Activated CD4-positive, alpha-beta T cell treated with anti-CD3 and anti-CD28 coated beads for 4 hours (primary cell): Measurements from ENCODE around the gene CSH2.
A peak's percentile ranks its signal among the peaks of the same experiment; 100 is the strongest.

ENCODE experiments used
- DNase-seq, 2 donors: peaks; one replicate each; pipeline ENCODE4 v3.0.0-alpha.2; 2020

The CSH2 gene

DNA sequence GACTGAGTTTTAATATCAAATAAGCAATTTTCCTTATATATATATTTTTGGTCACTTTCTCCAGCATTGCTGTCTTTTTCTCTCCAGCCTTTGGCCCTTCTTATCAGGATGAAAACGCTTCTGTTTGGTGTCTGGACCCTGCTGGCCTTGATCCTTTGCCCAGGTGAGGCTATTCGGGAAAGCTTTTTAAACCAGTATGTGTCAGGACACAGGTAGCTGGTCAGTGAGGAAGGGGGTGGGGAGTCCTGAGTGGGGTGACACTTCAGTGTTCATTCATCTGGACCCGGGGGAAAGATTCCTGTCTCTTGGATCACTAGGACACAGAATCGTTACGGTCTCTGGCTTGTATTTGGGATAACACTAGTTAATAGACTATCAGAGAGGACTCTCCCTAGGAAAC is 18.8 kb downstream of the CSH2 start:
- DNase-seq, result no peak

GRCh38 chr17:63853260-63853659 is 20.2 kb downstream of the CSH2 start:
- DNase-seq, result no peak

DNA sequence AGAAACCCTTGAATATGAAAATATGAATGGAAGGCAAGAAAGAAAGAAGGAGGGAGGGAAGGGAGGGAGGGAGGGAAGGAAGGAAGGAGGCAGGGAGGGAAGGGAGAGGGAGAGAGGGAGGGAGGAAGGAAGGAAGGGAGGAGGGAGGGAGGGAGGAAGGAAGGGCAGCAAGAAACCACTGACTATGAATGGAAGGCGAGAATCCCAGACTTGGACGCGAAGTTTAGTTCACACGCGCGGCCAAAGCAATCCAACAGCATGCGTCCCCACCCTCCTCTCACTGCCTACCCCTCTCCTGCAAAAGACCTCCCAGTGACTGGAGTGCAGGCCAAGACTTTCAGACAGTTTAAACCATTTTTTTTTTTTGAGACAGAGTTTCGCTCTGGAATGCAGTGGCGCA is 23.1 kb downstream of the CSH2 start:
- no peak for DNase-seq

GRCh38 chr17:63848834-63849689 is 24.4 kb downstream of the CSH2 start:
- DNase-seq, result peak; percentile 97 to 98

- no peak for DNase-seq
These were observed 25.8 kb downstream of the CSH2 start for GRCh38 chr17:63847525-63848249.

DNA sequence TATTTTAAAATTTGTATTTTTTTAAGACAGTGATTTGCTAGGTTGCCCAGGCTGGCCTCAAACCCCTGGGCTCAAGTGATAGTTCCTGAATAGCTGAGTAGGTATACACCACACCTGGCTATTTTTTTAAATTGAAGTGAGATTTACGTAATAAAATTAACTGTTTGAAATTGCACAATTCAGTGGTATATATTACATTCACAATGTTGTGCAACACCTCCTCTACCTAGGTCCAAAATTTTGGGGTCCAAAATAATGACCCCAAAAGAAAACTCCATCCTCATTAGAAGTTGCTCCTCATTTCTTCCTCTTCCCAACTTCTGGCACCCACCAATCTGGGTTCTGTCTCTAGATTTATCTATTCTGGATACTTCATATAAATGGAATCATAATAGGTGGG is 28.0 kb downstream of the CSH2 start:
- no peak for DNase-seq

DNA sequence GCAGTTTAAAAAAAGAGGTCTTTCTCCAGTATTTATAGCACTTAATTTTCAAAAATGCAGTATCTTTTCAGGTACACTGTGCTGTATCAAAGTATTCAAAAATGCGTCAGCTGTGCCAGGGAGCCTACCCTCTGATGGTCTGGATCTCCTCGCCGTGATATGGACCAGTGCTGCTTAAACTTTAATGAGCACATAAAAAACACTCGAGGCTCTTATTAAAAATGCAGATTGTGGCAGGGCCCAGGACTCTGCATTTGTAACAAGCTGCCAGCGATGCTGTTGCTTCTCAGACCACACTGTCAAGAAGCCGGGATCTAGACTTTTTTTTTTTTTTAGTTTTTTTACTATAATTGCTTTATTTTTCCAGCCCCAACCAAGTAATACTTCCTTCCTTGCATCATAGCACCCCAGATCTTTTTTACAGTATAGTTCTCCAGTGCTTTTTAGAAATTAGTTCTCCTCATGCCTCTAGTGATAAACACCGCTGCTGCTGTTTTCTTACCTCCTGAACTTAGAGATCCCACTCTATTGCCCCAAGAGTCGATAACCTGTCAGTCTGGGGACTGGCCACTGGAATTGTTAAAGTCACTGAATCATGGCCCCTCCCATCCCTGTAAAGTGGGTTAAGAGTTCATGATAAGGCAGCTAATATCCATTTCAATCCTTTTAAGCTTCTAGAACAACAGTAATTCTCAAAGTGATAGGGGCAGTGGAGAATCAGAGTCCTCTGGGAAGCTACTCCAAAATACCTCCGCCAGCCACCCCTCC is 29.4 kb downstream of the CSH2 start:
- no peak for DNase-seq

DNA sequence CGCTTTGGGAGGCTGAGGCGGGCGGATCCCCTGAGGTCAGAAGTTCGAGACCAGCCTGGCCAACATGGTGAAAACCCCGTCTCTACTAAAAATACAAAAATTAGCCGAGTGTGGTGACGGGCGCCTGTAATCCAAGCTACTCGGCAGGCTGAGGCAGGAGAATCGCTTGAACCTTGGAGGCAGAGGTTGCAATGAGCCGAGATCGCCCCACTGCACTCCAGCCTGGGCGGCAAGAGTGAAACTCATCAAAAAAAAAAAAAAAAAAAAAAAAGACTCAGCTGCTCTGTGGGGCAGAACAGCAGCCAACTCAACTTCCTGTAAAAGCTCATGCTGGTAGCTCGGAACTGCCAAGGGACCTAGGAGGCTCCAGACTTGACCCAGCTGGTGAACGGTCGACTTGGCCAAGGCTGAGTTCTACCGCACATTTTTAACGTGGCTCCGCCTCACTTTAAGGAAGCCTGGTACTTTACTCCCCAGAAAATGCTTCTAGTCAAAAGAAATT is 30.0 kb downstream of the CSH2 start:
- DNase-seq, result peak in 1 of 2 donors; percentile 31

DNA sequence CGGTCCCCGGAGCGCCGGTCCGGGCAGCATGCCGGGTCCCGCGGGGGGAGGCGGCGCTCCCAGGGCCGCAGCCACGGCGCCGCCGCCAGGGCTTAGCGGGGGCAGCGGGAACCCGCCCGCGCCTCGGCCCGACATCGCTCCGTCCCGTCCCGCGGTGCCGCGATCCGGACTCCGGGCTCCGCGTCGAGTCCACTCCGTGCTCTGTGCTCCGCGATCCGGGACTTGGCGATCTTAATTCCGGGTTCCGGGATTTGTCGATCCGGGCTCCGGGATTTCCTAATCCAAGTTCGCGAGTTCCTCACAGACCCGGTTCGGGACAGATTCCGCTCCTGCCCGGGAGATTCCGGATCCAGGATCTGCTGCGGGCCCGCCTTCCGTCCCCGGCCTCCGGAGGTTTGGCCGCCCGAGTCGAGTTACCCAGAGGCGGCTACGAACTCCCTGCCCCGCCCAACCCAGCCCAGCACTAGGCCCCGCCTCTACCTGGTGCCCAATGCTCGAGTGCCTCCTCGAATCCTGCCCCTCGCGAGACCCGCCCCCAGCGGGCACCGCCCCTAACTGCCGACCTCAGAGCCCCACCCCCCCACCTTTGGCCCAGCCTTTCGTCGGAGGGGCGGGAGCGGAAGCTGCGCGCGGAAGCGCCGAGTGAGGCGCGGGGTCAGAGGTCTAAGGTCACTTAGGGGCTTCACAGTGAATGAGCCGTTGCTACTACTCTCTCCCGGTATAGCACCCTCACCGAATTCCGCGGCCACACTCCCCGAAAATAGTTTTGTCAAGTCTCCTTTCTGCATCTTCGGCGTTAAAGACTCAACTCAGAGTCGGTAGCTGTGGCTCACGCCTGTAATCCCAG is 30.7 kb downstream of the CSH2 start, which contains the start of gene SMARCD2:
Gene SMARCD2, minus strand, starts transcription at position 146 of the 847 bp plus-strand sequence. Its CDS starts 11 bp downstream, at position 135.
- peak; percentile 99 for DNase-seq

- DNase-seq, result no peak
These were observed 31.3 kb downstream of the CSH2 start for GRCh38 chr17:63842173-63842539.

DNA sequence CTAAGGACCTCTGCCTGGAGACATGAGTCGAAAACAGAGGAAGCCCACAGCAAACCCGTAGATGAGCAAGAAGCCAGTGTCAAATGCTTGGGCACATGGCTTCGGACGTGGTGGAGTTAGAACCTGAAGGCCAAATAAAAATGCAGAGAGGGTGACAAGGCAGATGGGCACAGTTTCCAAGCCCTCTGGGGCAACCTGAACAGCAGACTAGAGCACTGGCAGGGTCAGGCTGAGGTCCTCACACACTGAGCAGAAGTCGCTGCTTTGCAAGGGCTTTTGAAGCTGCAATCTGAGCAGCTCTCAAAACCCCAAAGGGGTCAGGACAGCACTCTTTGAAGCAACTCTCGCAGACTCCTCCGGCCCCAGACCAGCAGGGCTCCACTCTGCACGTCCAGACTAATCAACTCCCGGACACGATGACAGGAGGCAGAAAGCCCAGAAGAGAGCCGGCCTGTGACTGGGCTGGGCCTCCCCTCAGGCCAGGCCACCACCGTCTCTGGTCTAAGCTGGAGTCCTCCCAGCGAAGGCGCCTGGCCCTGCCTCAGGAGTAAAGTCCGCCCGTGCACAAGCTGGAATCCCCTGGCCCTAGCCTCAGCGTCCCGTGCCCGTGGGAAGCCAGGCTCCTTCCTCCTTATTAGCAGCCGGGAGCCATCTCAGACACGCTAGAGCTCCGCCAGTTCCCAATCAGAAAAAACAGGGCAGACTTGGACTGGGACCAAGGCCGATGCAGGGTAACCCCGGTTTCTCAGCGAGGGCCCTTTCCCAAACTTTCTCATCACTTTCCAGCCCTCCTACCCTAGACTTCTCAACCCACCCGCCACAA is 31.9 kb downstream of the CSH2 start:
- no peak for DNase-seq

DNA sequence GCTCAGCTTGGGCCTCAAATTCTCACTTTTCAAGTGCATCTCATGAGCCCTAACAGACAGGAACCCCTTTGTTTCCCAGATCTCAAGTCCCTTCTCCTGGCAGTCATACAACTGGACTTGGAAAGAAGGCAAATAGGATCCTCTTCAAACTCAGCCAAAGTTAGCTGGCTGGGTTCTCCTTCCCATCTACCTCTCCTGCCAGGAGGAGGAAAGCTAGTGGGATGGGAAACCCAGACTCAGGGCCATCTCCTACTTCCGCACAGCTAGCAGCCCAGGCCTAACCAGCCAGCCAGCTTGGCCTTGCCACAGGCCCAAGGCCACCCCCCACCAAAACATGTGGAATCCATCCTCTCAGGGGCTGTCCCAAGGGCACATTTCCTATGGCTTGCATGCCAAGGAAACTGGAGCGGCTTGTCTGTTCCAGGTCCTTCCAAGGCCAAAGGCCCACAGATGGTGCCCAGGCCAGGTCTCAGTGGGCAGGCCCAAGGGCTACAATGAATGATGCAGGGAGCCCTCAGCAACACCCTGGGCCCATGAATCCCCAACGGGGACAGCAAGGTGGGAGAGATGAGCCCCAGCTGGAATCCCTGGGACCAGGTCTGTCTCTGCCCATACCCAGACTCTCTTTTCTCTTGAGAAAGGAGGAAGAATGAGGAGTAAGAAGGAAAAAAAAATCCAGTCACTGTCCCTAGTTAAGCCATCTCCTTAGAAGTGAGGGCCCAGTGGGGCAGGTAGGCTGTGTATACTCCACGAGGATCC is 32.7 kb downstream of the CSH2 start:
- DNase-seq, result no peak

DNA sequence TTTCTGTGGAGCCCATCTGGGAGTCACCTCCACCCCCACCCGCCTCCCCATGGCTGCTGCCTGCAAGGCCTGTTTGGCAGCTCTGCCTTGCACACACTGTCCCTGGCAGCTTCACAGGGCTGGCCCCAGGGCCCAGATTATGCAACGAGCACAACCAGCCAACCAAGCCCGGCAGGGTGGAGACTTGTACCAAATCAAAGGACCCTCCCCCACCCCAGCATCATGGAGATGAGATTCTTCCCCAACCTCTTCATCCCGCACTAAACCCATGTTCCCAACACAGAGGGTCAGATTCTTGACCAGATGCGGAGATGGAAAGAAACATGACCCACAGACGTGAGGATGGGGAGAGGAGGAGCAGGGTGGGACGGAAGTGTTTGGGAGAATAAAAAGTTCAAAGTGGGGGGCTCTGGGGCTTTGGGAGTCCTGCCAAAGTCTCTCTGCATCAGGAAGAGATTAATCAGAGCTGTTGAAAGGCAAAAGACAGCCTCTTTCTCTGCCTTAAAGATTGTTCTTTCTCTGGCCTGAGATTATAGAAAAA is 34.8 kb downstream of the CSH2 start:
- DNase-seq, result no peak

DNA sequence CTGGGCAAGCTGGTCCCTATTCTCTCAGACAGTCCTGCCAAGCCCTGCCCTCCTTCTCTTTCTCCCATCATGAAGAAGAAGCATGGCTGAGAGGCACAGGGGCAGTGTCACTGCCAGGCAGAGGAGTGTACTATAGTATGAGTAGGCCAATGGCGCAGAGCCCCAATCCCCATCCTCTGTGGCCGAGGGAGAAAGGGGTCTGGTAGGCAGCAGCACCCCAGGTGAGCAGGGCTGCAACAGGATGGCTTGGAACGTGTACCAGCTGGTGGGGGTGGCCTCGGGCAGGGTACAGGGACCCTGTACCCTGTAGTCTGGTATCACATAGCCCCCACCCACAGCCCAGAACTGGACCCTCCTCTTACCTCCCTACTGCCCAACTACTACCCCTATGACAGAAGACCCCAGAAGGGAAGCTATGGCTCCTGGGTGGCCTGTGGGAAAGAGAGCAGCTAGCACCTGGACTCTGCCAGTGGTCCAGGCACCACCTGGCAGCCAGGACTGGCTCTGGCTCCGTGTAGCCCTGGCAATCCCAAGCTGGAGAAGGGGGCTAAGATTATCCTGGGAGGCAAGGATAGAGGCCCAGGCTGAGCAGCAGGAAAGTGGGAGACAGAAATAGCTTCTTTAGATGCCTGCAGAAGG is 35.4 kb downstream of the CSH2 start:
- no peak for DNase-seq

- no peak for DNase-seq
These were observed 36.0 kb downstream of the CSH2 start for GRCh38 chr17:63837480-63837879.

DNA sequence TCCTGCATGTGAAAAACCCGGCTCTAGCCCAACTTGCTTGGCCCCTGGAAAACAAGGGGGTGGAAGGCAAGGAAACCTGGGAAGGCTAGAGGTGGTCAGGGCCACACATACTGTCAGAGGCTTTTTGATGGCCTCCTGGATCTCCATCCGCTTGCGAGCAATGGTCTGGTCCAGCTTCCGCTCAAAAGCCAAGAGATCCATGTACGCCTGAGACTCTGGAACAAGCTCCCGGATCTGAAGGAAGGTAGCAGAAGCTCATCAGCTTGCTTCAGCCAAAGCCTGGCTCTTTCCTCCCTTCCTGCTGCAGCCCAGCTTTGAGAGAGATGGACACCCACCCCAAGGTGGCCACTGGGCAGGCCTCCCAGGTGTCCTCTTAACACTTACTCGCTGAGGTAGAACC is 36.7 kb downstream of the CSH2 start:
- no peak for DNase-seq

DNA sequence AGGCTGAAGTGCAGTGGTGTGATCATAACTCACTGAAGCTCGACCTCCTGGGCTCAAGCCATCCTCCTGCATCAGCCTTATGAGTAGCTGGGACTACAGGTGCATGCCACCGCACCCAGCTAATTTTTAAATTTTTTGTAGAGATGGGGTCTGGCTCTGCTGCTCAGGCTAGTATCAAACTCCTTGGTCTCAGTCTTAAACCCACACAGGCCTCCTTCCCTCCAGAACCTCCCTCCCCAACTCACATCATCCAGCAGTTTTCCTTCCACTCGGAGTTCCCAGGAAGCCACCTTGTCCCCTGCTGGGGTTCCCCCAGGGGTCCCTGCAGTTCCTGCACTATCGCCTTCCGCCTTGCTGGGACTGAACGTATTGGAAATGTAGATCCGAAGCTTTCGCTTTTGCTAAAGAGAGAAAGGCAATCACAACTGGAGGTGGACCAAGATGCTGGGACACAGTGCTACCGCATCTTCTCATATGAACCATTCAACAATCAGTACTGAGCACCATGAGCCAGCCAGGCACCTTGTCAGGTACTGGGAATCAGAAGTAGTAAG is 38.2 kb downstream of the CSH2 start:
- no peak for DNase-seq

GRCh38 chr17:63834431-63835166 is 38.9 kb downstream of the CSH2 start:
- peak; percentile 61 to 62 for DNase-seq
